ENCODE data around the gene GABRB3.
"Not testable (repeated sequence)": the region's sequence is repeated elsewhere in the genome, so short reads cannot be mapped to it uniquely, and the experiment has no call there.

The GABRB3 gene

DNA sequence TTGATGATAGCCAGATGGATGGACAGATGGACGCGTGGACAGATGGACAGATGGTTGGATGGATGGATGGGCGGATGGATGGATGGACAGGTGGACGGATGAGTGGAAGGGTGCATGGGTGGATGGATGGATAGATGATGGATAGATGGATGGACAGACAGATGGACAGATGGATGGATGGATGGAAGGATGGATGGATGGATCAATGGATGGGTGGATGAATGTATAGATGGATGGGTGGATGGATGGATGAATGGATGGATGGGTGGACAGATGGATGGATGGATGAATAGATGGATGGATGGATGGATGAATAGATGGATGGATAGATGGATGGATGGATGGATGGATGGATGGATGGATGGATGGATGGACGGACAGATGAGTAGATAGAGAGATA lies 40.9 kb downstream of the GABRB3 start:
- no peak for DNase-seq

DNA sequence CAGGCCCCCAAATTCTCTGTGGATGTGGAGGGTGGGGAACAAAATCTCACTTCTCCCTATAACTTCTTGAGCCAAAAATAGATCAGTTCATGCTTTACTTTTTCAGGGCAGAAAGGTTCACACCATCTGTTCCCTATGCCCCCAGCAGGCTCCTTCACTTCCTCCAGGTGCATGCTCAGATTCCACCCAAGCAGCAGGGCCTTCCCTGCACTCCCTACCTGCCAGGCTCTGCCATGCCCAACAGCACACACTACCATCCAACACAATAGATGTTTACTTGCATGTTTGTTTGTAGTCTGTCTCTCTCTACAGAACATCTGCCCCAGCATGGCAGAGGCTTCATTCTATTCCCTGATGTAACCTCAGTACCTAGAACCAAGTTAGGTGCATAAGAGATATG lies 43.3 kb downstream of the GABRB3 start:
- no peak for DNase-seq

DNA sequence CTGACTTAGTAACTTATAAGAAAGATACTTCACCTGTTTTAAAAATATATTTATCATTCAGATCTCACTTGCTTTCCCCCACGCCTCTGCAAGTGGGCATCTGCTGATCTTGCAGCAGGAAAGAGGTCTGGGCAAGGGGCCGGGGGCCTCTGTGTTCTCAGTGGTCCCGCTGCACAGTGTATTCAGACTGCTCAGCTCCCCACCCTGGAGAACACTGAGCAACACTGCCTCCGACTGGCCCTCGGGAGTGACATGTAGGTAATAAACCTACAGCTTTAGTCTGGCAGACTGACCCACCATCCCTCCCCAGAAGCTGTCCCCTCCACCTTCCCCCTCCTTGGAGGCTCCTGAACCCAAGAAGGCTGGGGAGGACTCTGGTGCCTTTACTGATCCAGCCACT lies 43.8 kb downstream of the GABRB3 start:
- DNase-seq: no peak

DNA sequence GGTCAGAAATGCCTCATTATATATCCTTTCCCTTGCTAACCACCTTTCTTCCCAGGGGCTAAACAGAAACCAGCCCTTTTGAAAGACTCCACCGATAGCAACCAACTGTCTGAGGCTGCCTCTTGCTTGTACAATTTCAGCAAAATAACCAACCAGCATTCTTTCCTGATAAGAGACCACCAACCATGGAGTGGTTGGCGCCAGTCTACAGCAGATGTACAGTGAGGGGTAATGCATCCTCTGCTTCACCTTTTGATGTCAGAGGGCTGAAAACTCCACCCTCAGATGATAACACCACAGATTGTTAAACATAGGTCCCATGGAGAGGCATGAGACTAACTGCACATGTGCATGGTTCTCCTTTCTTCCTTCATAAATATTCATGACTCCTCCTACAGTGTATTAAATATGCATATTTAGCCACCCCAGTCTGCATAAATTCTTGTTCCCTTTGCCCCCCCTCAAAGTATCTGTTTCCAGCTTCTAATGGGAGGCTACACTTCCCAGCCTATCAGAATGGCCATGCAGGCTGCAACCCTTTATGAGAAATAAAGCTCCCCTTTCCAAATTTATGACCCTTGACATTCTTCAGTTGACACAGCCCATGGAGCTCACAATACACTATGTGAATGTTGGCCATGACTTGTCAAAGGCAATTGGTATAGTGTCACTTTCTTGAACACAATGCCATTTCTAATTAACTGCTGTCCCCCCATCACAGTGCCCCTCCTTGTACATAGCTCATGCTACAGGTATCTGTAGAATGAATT lies 48.3 kb downstream of the GABRB3 start:
- DNase-seq: no peak

DNA sequence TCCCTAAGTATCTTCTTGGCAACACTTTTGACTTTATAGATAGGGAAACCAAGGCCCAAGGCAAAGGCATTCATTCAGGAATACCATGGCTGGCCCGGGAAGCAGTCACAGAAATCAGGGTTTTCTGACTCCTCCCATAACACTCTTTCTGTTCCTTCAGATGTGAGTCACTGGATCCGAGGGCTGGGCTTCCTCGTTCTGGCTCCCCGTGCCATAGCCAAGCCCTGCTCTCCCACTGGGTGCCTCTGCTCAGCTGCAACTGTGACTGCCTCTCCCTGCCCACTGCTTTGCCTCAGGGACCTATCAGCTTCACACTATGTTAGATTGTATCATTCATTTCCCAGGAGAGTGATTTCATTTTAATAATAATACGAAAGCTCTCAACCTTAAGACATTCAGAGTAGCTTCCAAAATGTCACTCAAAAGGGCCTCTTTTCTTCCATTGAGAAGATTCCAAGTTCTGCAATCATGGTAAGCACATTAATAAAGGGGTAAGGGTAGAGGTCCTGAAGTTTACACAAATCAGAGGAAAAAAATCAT lies 50.2 kb downstream of the GABRB3 start:
- no peak for DNase-seq

DNA sequence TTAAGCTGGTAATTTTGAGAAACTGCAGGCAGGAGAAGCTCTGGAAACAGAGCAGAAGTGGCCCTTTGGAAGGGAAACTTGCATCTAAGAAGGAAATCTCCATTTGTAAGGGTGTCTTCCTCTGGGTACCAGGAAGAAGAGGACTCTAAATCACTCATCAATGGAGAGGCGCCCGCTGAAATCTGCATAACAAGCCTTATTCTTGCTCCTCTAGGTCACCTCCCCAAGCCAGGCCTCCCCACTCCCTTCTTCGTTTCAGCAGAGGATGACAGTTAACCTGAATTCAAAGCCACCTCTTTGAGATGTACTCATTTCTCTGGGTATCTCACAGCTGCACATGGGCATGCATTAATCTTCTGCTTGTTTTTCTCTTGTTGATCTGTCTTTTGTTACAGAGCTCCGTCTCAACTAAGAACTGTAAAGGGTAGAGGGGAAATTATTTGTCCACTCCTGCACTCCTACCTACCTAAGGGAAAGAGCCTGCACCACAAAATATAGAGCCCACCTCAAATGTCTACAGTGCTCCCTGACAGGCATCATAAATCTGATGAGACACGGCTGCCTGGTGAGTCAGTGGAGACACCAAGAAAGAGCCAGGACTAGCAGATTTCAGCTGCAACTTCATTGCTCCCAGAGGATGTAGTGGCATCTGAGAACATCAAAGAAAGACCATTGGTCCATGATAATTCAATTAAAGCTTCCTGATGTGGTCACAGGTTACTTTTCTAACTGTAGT lies 51.5 kb downstream of the GABRB3 start:
- no peak for DNase-seq

DNA sequence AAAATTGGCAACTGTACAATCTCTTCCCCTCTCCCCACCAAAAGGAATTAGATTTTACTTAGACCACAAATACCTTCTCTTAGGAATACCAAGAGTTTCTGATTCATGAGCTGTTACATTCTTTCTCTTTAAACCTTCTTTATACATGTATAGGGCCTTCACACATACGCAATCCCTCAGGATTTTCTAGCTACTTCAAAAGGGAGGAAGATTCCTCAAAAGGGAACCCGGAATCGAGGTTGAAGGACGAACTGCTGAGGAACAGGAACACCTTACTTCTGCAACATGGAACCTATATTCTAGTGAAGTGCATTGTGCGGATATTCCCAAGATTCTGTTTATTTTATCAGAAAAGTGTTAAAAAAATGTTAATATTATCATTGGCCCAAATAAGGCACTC lies 52.3 kb downstream of the GABRB3 start:
- no peak for DNase-seq

DNA sequence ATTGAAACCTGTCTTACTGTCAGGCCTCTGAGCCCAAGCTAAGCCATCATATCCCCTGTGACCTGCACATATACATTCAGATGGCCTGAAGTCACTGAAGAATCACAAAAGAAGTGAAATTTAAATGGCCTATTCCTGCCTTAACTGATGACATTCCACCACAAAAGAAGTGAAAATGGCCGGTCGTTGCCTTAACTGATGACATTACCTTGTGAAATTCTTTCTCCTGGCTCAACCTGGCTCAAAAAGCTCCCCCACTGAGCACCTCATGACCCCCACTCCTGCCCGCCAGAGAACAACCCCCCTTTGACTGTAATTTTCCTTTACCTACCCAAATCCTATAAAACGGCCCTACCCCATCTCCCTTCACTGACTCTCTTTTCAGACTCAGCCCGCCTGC lies 53.0 kb downstream of the GABRB3 start:
- not testable (repeated sequence) for DNase-seq

DNA sequence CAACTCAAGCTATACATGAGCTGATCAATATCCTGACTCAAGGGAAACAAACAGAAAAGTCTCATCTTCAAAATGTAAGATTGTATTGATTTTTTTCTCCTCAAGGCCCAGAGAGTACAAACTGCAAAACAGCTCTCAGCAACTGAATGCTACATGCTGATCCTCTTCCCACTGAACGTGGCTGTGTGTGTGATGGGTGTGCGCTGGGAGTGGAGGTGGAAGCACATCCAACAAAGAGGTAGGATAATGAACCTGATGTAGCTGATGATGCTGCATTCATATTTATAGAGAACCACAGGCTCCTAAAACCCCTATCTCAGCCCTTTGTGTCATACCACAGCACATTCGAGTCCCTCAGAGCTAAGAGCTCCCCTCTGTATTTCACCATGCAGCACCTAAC lies 56.8 kb downstream of the GABRB3 start:
- no peak for DNase-seq

DNA sequence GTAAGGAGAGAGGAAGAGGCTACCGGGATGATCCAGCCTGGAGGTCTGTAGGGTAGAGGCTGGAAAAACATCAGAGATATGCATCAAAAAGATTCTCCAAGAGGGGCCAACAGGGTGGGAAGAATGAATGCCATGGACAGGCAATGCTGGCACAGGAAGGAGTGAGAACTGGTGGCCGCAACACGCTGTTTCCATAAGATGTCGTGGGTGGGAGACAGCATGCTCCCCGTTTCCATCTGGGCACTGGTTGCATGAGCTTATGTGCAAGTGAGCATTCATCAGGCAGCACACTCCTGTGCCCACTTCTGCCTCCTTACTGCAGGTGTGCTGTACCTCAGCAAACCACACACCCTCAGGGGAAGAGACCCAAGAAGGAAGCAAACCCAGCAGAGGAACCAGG lies 59.4 kb downstream of the GABRB3 start:
- no peak for DNase-seq

DNA sequence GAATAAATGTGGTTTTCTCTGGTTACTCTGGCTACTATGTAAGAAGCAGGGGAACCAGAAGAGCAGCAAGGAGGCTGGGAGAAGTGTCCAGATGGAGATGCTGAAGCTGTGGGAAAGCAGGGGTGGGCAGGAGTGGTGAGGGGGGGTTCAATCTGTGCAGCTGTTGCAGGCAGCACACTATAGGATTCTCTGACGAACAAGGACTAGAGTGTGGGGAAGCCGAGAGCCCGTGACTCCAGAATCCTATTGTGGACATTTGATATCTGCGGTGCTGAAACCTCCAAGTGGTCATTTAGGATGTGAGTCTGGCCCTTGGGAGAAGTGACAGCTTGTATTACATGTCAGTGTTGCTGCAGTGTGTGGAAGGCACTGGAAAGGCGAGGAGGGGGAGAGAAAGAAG lies 60.5 kb downstream of the GABRB3 start:
- no peak for DNase-seq

DNA sequence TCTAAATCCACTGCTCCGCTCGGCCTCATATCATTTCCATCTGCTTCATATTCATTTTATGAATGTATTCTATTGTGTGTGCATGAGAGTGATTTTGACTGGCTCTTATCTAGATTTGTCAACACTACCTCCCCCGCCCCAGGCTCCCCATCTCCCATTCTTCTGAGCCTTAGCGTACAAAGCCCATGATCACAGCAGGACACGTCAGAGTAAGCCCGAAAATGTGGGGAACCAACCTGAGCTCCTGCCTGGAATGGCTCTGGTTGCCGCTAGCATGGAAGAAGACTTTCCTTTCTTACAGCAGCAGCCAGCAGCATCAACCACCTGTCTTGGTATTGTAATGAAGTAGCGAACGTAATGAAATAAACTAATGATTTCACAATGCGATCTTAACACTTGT lies 61.4 kb downstream of the GABRB3 start:
- DNase-seq: no peak

DNA sequence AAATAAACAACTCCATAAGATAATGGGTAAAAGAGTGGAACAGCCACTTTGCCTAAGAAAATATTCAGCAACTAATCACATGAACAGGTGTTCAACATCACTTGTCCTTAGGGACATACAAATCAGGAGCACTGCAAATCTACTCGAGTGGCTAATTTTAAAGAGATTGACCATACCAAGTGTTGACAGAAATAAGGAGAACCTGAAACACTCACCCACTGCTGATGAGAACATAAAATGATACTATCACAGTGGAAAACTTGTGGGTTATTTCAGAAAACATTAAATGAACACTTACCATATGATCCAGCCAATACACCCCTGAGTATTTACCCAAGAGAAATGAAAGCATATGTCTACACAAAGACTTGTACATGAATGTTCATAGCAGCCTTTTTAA lies 70.5 kb downstream of the GABRB3 start:
- DNase-seq: no peak

DNA sequence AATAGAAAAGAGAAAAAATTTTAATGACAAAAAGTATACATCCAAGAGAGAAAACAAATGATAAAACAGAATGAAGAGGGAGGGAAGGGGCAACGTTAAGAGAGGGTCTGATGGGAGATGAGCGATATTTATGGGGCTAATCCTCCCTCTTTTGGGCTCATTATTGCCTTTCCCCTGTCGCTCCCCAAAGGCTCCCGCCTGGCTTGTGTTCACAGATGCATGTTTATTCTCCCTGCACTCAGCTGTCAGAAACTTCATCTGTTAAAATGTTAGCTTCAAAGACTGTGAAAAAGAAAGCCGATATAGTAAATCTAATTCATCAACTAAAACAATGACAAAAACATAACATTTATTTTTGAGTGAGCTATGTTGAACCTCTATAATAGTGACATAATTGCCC lies 74.3 kb downstream of the GABRB3 start:
- no peak for DNase-seq

DNA sequence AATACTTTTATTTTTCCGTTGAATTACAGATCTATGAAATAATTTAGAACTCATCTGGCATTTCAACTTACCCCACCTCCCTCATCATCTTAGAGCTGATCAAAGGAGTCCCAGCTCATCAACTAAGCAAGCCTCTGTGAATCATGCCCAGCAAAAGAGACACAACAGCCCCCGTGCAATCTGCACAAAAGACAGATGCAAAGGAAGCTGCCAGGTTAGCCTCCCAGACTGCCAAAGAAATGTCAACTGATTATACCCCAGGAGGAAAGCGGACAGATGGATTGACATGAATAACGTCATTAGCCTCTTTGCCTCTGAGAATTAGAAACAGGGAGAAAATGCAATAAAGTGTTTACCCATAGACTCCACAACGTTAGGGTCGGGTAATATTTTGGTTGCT lies 75.0 kb downstream of the GABRB3 start:
- DNase-seq: no peak

DNA sequence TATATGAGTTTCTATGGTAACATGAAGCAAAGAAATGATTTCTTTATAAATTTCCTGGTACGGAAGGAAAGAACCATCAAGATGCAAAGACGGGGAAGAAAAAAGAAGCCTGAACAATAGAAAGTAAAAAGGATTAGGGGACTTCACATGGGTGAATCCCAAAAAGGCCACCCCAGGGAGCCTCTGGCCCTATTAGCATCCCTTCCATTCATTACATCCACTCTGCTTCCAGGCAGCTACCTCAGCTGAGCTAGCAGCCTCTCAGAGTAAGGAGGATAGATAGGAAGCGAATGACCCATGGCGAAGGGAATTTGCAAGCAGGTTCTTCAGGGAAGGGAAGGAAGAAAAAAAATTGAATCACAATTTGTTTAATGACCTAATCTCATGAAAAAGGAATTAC lies 81.6 kb downstream of the GABRB3 start:
- DNase-seq: no peak

DNA sequence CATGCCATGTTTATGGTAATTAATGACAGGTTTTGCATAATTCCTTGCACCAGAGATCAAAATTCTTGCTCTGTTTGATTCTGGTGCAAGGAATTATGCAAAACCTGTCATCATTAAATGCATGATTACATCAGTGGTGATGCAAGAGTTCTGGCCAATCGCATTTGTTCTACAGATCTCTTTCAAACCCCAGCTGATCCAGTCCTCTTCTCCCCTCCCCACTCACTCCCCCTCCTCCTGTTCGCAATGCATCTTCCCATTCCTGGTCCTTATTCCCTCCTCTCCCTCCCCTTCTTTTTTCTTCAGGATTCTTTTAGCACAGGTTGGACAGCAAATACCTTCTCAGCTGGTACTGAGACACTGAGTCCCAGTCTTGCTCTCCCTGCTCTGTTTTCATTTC lies 82.1 kb downstream of the GABRB3 start:
- DNase-seq: no peak

DNA sequence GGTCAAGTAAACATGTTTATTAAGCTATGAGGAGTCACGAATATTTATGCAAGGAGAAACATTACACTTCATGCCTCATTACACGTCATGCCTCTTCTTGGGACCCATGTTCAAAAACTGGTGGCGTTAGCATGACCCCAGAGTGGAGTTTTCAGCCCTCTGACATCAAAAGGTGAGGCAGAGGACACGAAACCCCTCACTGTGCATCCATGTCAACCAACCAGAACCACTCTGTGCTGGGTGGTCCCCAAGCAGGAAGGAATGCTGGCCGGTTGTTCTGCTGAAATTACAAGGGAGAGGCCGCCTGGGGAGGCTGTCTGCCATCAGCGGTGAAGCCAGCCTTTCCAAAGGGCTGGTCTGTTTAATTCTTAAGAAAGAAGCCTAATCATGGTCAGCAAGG lies 83.4 kb downstream of the GABRB3 start:
- no peak for DNase-seq

DNA sequence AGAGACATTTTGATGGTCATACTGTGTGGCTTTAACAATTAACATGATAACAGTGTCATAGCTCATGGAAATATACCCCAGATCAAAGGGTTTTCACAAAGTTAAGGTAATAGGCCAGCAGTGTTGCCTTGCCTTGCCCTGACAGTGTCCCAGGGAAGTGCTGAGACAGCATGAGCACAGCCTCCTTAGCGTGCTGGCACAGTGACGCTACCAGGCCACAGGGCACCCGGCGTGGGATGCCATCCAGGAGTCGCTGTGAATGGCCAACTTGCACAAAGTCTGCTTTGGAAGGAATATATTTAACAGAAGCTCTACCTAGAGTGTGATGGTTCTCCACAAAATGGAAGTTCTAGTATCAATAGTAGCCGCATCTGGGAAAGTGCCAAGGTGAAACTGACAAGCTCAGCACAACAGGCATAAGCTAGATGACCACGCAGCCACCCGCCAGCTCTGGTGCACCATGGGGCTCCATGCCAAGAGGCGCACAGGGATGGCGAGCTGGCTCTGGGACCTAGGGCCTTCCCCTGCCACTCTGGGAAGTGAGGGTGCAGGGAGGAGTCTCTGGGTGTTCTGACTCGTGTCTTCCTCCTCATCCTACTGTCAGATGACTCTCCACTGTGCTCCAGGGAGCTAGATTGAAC lies 86.2 kb downstream of the GABRB3 start:
- no peak for DNase-seq

DNA sequence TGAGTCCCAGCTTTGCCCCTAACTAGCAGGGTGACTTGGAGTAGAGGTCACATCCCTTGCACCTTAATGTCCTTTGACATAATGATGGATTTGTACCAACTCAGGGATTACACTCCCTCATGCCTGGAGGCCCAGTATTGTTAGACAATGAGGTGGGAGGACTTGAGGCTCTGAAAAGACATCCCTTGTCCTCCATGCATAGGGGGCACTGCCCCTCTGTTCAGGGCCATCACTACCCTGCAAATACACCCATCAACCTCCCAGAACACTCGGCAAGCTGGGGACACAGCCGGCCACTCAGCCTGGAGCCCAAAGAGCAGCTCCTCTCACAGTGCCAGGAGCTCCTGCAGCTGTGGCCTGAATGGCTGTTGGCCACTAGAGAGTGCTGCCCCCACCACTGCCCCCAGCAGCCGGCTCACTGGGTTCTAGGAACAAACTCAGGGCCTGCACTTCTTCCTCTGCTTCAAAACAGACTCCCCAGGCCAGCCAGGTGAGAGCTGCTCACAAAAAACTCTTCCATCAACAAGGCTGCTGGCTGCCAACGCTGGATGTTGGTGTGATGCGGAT lies 90.2 kb downstream of the GABRB3 start:
- no peak for DNase-seq

DNA sequence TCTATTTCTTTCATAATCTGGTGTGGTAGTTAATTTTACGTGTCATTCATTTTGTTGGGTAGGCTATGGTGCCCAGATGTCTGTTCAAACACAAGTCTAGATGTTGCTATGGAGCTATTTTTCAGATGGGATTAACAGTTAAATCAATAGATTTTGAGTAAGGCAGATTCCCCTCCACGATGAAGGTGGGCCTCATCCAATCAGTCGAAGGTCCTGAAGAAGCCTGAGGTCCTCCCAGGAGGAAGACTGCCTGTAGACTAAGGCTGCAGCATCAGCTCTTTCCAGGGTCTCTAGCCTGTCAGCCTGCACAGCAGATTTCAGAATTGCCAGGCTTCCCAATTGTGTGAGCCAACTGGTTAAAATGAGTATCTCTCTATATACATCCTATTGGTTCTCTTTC lies 92.9 kb downstream of the GABRB3 start:
- DNase-seq: no peak

DNA sequence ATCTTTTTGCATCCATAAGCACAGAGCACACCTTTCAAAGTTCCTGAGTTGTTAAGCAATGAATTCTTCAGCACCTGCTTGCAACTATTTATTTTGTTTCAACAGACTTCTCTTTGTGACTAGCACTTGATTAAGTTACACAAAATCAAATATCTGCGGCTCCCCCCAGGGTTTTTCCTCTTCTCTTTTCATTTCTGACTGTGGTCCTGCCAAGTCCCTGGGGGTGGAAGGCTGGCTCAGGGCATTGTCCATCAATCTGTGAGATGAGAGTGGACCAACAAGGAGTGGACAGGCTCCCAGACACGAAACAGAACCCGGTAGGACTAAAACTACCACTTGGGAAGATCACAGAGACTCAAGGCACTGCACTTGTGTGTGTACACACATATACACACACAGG lies 96.8 kb downstream of the GABRB3 start:
- DNase-seq: no peak

DNA sequence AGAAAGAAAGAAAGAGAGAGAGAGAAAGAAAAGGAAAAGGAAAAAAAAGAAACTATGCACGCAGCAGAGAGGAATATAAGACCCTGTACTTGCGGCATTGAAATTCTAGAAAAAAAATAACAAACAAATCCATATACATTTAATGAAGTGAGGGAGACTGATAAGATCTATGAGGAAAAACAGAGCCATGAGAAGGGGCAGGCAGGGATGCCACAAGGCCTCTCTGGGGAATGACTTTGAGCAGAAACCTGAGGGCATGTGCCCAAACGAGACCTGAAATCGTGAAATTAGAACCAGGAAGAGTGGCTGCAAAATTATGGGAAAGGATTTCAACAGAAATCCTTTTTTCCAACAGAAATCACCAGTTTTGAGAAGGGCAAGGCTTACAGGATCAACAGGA lies 98.4 kb downstream of the GABRB3 start:
- no peak for DNase-seq

DNA sequence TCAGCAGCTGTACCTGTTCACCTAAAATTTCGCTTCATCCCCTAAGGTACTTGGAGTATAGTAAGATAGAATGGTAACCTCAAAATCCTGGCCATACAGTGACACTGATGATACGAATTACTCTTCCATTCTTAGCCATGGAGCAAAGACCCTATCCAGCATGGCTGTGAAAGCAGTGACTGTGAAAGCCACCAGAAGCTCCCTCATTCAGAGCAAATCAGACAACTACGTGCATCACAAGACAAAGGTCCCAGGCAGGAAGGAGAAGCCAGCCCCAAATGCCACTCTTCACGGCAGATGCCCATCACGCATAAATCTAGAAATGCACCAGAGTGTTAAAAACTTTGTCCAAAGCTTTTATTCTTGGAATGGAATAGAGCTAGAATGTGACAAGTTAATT lies 99.4 kb downstream of the GABRB3 start:
- DNase-seq: no peak
